ENCODE measurements around the gene BIRC6. TPM values are rescaled to one million over a fixed set of nuclear protein-coding genes. Genes with fewer than 3 reads are reported as not detected.

Gene BIRC6
- total and polyA plus RNA-seq, 2 of the 8 experiments (the other 6 are each of a cell fraction or from before 2014, with no cell fraction given), result 32.5 to 69.5 TPM

- H3K79me1 ChIP-seq (ENCODE audit: low read depth, low read length), result no peaks in the 10 kb centered on the region
- no peak overlapping the region for H2BK120ac ChIP-seq (replicated peaks; ENCODE audit: low read depth, low read length)
- H4K8ac ChIP-seq (ENCODE audit: extremely low read depth, insufficient read depth, low read length), result no peak overlapping the region
- H3K14ac ChIP-seq (ENCODE audit: insufficient read length), result no peak overlapping the region
- no peak overlapping the region for H3K4me3 ChIP-seq (ENCODE audit: extremely low read depth in 1 of 4, insufficient read depth in 2 of 4, low read depth in 3 of 4, low read length in 4 of 4)
- H4K20me1 ChIP-seq (replicated peaks in 1 of 2; ENCODE audit: control insufficient read depth in 1 of 2, insufficient read depth in 2 of 2, low read length in 2 of 2), result no peaks in the 10 kb centered on the region
- H3K27ac ChIP-seq (ENCODE audit: low read depth, low read length), result no peak overlapping the region
- H2BK5ac ChIP-seq (ENCODE audit: low read depth, low read length), result no peak overlapping the region
- H3K79me2 ChIP-seq (ENCODE audit: control insufficient read depth in 1 of 2, insufficient read depth in 2 of 2, low read length in 2 of 2), result peaks cover 0 to 4% of the 10 kb centered on the region in 2 experiments; a peak in 1 of 4 replicates
- no peak overlapping the region for H2AFZ ChIP-seq (ENCODE audit: low read length)
- peaks cover 0 to 15% (median 0%) of the 10 kb centered on the region in 4 experiments; a peak in 2 of 8 replicates for H3K36me3 ChIP-seq (ENCODE audit: control insufficient read depth in 2 of 4, insufficient read depth in 4 of 4, low read length in 3 of 4)
- H3K23ac ChIP-seq (ENCODE audit: insufficient read length), result no peak overlapping the region
- no peak overlapping the region for H3K4me2 ChIP-seq (ENCODE audit: insufficient read depth in 1 of 2, low read depth in 2 of 2, low read length in 2 of 2)
- no peak overlapping the region for H4K5ac ChIP-seq (ENCODE audit: insufficient read length, low read depth, low read length)
- H3K18ac ChIP-seq (ENCODE audit: extremely low read depth, low read length), result no peak overlapping the region
- H3K56ac ChIP-seq (replicated peaks; ENCODE audit: insufficient read length, low read depth, low read length), result no peak overlapping the region
- H2AK5ac ChIP-seq (ENCODE audit: low read depth, low read length), result no peak overlapping the region
- 94% methylated on average over 5 of the region's 5 CpGs; no CpG with 5 or more reads in 1 of the 2 experiments for WGBS, 2 experiments (ENCODE audit: extremely low coverage in 1 of 2, insufficient coverage in 1 of 2, insufficient read length in 1 of 2, insufficient replicate concordance in 2 of 2, low coverage in 1 of 2, low lambda C conversion rate in 2 of 2, missing lambda C conversion rate in 1 of 2)
- no peaks in the 10 kb centered on the region for H3K27me3 ChIP-seq (replicated peaks in 1 of 4; ENCODE audit: control insufficient read depth in 3 of 4, extremely low read depth in 1 of 4, insufficient read depth in 3 of 4, low read length in 3 of 4)
- ChIA-PET CTCF (ENCODE audit: partially characterized antibody) (interaction anchor here (0.7 to 1.6 kb wide), 2 partner anchors 15 to 1010 kb away, joined by 6 read pairs; no protein-coding TSS in a partner anchor), POLR2A (ENCODE audit: partially characterized antibody) (interaction anchor here (0.6 kb wide), 1 partner anchor 12 kb away, joined by 3 read pairs; no protein-coding TSS in a partner anchor)
- H2BK20ac ChIP-seq (ENCODE audit: low read length), result no peak overlapping the region
- FAIRE-seq, result no peak
- H3K4me1 ChIP-seq (replicated peaks in 1 of 4; ENCODE audit: control insufficient read depth in 3 of 4, insufficient read depth in 4 of 4, low read length in 3 of 4), result no peaks in the 10 kb centered on the region
- no peaks in the 10 kb centered on the region for H3K9me3 ChIP-seq (ENCODE audit: insufficient read depth in 2 of 2, low read depth in 1 of 2, low read length in 1 of 2)
- H4K91ac ChIP-seq (replicated peaks; ENCODE audit: insufficient read length, low read length), result no peak overlapping the region
- no peak overlapping the region for H2BK15ac ChIP-seq (ENCODE audit: low read length)
- no peak overlapping the region for H3K4ac ChIP-seq (replicated peaks; ENCODE audit: insufficient read length, low read depth, low read length)
- no peak for TF ChIP-seq SIN3A (conservative IDR thresholded peaks at IDR 0.05 in 1 of 2, IDR thresholded peaks at IDR 0.05 in 1 of 2; ENCODE audit: low read depth in 1 of 2, low read length in 2 of 2)
- no peak for TF ChIP-seq CBX5 (IDR thresholded peaks at IDR 0.05; ENCODE audit: low read depth, low read length)
- no peak for TF ChIP-seq MAFK (IDR thresholded peaks at IDR 0.05; ENCODE audit: low read depth, low read length)
- TF ChIP-seq JUN (IDR thresholded peaks at IDR 0.05; ENCODE audit: low read depth, low read length), result no peak
- peaks cover 8% of the 10 kb centered on the region; the same call in 1 of the 2 replicates for H3K23me2 ChIP-seq (ENCODE audit: low read depth, low read length)
- H2BK12ac ChIP-seq (ENCODE audit: low read depth, low read length), result no peak overlapping the region
- no peak overlapping the region for H3K9ac ChIP-seq (replicated peaks in 1 of 4; ENCODE audit: extremely low read depth in 1 of 4, low read depth in 3 of 4, low read length in 3 of 4)
- no peak for DNase-seq (ENCODE audit: low read depth in 1 of 2, low spot score in 2 of 2)
Measured at GRCh38 chr2:32632089-32632488, 275.3 kb downstream of the BIRC6 start.

All from H1 (cell line).